ENCODE data around the gene BRD4.
A peak's percentile ranks its signal among the peaks of the same experiment; 100 is the strongest.

BRD4 gene

GRCh38 chr19:15234431-15235130 lies 97.8 kb downstream of the BRD4 start:
- TF ChIP-seq CTCF (IDR thresholded peaks at IDR 0.05; ENCODE audit: borderline replicate concordance, control extremely low read depth, extremely low read depth, insufficient read depth, missing control alignments) = no peak
- in situ Hi-C loops (cut with MboI; ENCODE audit: low sequenced_read_pairs, unreplicated experiment) = no loop called here
- no peak for DNase-seq (ENCODE audit: low spot score)

GRCh38 chr19:15231271-15231670 lies 101.1 kb downstream of the BRD4 start:
- DNase-seq (ENCODE audit: low spot score) = no peak
- in situ Hi-C loops (cut with MboI; ENCODE audit: low sequenced_read_pairs, unreplicated experiment) = no loop called here
- no peak for TF ChIP-seq CTCF (IDR thresholded peaks at IDR 0.05; ENCODE audit: borderline replicate concordance, control extremely low read depth, extremely low read depth, insufficient read depth, missing control alignments)

- DNase-seq (ENCODE audit: low spot score) = no peak
- in situ Hi-C loops (cut with MboI; ENCODE audit: low sequenced_read_pairs, unreplicated experiment) = no loop called here
- no peak for TF ChIP-seq CTCF (IDR thresholded peaks at IDR 0.05; ENCODE audit: borderline replicate concordance, control extremely low read depth, extremely low read depth, insufficient read depth, missing control alignments)
These were observed 105.1 kb downstream of the BRD4 start for GRCh38 chr19:15227261-15227660.

- no peak for TF ChIP-seq CTCF (IDR thresholded peaks at IDR 0.05; ENCODE audit: borderline replicate concordance, control extremely low read depth, extremely low read depth, insufficient read depth, missing control alignments)
- in situ Hi-C loops (cut with MboI; ENCODE audit: low sequenced_read_pairs, unreplicated experiment) = no loop called here
- DNase-seq (ENCODE audit: low spot score) = no peak
These were observed 106.6 kb downstream of the BRD4 start for GRCh38 chr19:15225760-15226159.

GRCh38 chr19:15223649-15224361 lies 108.5 kb downstream of the BRD4 start:
- TF ChIP-seq CTCF (IDR thresholded peaks at IDR 0.05; ENCODE audit: borderline replicate concordance, control extremely low read depth, extremely low read depth, insufficient read depth, missing control alignments) = no peak
- no peak for DNase-seq (ENCODE audit: low spot score)
- in situ Hi-C loops (cut with MboI; ENCODE audit: low sequenced_read_pairs, unreplicated experiment) = no loop called here

GRCh38 chr19:15222738-15223648 lies 109.3 kb downstream of the BRD4 start:
- DNase-seq (ENCODE audit: low spot score) = peak; percentile 99
- in situ Hi-C loops (cut with MboI; ENCODE audit: low sequenced_read_pairs, unreplicated experiment) = no loop called here
- TF ChIP-seq CTCF (IDR thresholded peaks at IDR 0.05; ENCODE audit: borderline replicate concordance, control extremely low read depth, extremely low read depth, insufficient read depth, missing control alignments) = no peak

All from GM13976 (cell line).